GM21576 (cell line): Measurements from ENCODE around the gene PDHX.
A peak's percentile ranks its signal among the peaks of the same experiment; 100 is the strongest.
"Not testable (repeated sequence)": the region's sequence is repeated elsewhere in the genome, so short reads cannot be mapped to it uniquely, and the experiment has no call there.

Source experiments
- ATAC-seq: cut with Tn5 transposase; IDR thresholded peaks from one replicate; pipeline ENCODE4 v1.9.1; 2021; ENCODE audit warnings: mild to moderate bottlenecking, moderate library complexity; ENCODE audit not compliant: unreplicated experiment

Gene PDHX

DNA sequence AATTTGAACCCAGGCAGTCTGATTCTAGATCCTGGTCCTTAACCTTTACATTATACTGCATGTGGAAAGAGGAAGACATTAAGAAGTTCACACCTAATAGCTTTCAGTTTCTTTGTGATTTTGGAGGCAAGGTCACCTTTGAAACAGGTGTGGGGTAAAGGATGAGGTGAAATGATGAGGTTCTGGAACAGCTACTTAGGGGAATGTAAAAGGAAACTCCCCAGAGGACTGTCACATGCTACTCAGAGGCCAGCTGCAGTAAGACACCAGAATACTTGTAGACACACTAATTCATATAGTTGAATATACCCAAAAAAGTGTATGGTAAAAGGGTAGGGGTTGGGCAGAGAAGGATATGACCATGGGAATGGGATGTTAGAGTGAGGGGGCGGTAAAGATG, 5.6 kb upstream of the PDHX start:
- peak; percentile 66 for ATAC-seq

DNA sequence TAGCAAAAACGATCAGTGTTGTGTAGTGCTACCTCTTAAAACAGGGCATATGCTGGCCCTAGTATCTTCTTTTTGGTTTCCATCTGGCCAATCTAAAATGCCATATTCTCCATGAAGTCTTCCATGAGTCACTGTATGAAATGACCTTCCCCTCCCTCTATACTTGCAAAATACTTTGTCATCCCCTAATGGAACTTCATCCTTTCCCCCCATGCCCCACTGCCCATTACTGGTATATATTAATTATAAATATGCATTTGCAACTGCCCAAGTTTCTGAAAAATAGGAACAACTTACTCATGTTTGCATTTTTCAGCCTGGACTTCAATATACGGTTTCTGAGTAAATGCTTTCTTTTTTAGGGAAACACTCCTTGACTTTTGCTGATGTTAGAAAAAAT, 4.7 kb upstream of the PDHX start:
- no peak for ATAC-seq

DNA sequence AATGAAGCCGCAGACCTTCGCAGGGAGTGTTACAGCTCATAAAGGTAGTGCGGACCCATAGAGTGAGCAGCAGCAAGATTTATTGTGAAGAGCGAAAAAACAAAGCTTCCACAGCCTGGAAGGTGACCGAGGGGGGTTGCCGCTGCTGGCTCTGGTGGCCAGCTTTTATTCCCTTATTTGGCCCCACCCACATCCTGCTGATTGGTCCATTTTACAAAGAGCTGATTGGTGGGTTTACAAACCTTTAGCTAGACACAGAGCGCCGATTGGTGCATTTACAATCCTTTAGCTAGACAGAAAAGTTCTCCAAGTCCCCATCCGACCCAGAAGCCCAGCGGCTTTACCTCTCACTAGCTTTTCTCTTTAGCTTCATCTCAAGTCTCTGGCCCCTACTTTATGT, 2.9 kb upstream of the PDHX start:
- not testable (repeated sequence) for ATAC-seq

DNA sequence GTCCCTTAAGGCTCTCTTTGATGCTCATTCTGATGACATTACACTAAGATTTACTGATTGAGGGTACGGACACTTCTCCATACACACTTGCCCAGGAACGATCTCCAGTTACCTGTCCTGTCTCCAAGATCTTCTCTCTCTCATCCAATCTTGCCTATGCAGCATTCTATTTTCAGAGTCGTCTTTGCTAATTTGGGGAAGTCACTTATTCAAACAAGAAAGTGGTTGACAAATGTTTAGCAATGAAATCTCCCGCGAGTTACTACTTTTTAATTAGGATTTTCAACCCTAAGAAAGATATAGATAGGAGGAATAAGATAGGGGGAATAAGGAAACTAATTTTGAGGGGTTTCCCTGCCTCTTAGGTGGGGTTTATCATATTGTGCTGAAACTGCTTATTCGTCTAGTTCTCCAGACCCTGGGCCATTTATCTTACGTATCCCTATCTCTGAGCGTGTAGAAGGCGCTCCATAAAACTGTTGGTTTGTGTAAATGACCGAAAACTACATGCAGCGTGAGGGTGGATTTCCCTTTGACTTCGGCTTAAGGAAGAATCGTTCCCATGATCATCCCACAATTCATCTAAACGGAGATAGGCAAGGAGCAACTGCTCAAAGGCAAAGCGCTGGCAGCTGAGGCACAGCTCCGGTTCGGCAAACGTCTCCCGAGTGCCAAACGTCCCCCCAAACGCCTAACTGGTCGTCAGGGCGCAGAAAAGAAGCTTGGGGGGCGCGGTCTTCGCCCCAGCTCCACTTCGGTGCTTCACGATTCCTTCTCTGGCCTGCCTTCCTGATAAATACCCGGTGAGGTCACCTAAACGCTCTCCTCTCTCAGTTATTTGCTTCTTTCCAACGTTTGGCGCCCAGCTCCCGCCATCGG, 1.0 kb upstream of the PDHX start:
- ATAC-seq, result peak; percentile 4

DNA sequence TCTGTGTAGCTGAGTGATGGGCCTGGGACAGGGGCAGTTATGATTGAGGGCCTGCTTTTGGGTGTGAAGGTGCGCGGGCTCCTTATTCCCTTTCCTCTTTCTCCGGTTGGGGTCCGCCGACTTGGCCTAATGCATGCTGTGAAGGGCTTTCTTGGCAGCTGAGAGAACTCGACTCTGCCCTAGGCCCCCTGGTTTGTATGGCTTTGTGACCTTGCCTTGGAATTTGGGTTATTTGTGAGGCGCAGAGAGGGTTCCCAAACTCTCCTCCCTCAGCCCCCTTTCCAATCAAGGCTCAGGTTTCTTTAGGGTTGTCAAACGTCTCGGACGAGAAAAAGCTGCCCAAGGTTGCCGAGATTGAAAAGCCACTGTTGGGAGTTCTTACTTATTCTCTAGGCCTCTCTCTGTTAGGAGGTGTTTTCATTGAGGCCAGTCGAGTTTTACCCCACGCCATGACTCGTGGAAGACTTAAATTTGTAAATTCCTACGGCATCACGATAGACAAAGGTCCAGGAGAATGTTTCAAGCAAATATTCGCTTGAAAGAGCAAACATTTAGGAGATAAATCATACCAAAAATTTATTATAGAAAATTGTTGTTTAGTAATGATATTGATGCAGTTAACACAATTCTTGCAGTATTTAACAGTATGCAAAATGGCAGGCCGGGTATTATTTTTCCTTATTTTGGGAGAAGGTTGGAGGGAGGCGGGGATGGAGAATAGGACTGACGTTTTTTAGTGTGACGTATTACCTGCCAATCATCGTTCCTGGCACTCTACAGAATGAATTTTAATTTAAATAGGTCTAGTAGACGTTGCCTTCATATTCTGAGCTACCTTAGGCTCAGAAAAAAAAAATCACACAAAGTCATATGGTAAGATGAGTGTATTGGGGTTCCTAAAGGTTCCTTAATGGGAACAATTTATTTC, 689 bp downstream of the PDHX start:
- ATAC-seq, result peak; percentile 25

DNA sequence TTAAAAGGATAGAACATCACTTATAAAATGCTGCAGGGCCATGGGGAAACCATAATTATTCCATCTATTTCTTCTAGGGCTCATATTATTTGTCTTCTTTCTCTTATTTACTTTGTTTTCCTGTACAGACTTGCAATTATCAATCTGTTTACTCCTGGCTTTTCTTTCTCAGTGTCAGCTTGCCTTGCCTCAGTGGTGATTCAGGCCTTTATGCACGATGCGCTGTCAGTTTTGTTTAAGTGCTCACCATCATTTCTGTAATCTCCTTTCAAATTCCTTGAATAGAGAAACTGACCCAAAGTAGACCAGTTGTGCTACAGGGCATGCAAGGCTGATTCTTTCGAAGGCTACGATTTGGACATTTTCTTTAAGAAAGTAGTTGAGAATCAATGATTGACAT, 4.7 kb downstream of the PDHX start:
- ATAC-seq, result no peak

DNA sequence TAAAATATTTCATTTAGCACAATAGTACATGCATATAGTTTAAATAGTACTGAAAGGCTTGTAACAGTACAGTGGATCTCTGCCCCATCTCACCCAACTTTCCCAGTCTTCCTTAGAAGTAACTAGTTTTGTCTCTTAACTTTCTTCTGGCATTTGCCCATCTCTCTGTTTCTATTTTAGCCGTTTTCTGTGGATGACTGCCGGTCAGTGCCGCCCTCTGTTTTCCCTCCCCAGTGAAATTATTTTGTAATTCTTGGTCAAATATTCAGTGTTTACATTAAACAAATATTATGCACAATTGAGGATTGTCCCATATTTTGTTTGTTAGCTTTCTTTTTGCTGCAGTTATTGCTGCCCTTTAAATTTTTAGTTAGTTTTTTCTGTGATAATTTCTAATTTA, 8.3 kb downstream of the PDHX start:
- no peak for ATAC-seq

DNA sequence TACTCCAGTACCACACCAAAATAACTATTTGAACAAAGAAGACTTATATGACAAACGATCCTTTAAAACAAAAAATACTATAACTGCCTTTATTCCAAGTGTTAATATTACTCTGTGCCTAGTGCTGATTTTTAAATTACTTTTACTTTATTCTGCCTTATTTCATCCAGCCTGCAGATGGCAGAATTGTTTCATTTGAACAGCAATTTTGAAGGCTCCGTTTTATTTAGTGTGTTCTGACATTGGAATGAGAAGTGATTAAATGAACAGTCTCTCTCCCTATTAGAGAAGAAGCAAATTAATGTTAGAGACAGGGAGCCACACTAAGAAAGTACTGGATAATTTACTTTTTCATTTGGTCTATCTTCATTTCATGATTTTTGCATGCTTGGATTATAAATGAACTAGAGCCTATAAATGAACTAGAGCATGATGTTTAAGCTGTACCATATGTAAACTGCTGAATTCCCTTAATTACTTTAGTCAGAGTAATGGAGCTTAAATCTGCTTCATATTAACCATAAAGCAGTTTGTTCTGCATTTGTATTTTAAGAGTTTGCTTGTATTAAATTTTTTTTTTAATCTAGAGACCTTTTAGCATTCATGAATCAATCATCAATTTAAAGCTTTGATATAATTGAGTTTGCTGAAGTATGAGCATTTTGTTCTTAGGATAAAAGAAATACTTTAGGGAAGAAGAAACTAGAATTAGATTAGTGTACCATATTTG, 9.8 kb downstream of the PDHX start:
- no peak for ATAC-seq

DNA sequence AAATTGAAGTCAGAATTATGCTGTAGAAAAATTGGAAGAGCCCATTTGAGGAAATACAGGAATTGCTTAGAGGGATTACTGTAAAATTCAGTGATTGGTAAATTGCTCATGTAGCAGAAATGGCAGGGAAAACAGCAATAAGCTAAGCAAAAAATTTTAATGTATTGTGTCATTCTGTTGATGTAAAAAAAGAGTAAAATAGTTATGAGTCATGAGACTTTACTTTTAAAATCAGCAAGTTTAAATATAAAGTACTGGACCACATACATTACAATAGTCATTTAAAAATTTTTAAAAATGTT, 10.4 kb downstream of the PDHX start:
- ATAC-seq, result no peak

DNA sequence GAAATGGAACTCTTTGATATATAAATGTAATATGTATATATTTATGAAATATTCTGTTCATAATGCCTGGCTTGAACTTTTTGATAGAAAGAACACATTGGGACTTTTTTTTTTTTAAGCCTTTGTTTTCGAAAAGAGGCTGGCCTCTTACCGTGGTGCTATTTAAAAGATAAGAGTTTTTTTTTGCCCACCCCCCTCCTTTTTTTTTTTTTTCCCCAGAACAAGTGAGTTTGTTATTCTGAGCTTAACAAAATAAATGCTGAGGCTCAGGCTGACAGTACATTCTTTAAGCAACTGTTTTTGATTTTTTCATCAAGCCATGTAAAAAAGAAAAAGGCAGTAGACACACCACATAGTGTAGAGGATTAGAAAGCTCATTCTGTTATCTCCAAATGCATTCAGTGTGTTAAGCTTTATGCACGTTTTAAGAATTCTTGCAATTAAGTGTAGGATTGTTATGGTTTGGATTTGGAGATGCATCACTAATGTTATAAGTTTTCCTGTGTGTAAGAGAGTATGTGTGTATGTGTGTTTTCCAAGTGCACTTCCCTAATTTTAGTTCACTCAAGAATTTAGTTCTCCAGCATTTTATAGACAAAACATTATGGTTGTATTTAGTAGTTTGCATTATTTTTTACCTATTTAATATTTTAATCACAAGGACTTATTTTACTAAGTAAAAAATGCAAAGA, 12.0 kb downstream of the PDHX start:
- no peak for ATAC-seq

DNA sequence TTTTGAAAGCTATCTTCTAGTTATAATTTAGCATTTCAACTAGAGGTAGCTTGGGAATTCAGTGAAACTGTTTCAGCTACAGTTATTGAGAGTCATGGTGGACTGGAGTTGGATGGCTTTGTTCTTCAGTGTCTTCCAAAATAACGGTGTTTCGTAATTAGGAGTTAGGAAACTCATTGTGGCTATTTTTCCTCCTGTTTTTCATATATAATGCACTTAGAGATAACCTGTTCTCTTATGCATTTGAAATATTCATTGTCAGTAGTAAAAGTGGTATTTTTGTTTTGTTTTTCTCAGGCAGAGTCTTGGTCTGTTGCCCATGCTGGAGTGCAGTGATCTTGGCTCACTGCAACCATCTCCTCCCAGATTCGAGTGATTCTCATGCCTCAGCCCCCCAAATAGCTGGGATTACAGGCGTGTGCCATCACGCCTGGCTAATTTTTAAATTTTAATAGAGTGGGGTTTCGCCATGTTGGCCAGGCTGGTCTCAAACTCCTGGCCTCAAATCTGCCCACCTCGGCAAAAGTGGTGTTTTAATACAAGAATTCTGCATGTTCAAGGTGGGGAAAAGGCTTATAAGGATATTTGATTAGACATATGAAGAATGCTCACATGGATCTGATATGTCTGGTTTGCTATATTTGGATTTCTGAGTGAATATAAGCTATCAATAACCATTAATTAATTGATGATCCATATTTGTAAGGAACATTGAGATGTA, 12.7 kb downstream of the PDHX start:
- ATAC-seq, result no peak

DNA sequence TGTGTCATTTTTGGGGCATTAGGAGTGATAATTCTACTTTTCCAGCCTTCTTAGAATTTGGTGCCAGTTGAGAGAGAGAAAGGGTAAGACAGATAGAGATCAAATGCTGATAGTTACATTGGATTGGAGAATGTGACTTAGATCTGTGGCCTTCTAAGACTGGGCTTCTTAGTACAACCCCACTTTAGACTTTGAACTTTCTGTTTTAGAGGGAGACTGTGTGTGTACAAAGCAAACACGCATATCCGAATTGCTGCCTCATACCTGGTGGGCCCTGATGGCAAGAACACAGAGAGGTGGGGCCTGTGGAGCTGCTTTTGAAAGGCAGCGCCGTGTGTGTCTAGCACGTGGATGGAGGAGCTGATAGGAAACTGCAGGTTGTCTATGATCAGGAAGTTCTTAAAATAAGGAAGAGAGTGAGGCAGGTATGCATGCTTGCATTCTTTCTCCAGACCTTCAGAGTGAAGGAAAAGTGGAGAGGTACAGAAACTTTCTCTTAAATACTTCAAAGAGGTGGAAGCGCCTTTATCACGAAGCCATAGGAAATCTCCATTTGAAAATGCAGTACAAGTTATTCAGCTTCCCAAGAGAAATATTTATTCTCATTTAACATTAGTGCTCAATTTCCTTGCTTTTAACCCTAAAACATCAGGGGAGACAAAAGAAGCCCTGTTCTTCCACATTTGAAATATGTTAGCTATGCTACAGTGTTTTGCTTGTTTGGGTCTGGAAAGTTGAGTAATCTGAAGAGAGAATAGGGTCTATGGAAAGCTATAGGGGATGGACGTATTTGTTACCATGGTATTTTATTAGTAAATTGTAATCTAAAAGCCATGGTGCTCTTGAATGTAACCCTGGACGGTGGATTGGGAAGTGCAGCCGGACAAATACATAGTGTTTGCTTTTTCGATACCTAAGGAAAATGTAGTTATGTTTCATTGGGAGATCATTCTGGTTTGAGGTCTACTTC, 13.7 kb downstream of the PDHX start:
- no peak for ATAC-seq

DNA sequence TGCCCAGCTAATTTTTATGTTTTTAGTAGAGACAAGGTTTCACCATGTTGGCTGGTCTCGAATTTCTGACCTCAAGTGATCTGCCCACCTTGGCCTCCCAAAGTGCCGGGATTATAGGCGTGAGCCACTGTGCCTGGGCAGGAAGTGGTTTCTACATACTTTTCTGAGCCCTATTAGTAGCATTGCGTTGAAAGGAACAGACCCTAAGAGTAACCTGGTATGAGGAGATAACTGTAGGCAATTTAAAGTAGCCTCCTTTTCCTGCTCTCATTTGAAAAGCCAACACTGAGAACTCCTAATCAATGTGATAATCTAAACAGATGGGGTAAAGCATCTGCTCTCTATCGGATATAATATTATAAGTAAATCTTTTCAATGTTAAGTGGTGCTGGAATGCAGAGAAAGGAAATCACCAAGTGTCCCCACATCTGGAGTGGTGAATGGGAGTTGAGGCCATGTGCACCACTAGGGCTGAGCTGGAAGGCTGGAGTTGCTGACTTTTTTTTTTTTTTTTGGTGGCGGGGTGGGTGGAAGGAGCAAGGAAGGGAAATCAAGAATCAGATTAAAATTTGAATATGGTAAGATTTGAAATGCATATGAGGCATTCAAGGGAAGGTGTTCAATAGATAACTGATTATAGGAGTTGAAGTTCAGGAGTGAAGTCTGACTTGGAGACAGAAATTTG, 20.7 kb downstream of the PDHX start:
- ATAC-seq, result no peak

DNA sequence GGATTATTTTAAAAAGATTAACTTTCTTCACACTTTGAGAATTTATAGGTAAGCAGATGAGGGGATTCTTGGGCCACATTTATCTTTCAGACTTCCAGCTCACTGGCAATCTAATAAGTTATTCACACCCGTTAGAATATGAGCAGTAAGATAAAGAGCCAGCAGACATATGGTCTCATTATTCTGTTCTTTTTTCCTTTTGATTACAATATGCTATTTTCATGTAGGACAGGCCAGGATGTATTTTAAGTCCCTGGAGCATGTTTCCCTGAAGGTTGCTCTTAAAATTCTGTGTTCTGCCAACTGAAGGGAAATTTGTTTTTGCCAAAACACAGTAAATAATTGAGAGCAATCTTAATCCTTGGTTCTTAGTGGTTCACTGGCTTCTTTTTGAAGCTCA, 22.2 kb downstream of the PDHX start:
- no peak for ATAC-seq

DNA sequence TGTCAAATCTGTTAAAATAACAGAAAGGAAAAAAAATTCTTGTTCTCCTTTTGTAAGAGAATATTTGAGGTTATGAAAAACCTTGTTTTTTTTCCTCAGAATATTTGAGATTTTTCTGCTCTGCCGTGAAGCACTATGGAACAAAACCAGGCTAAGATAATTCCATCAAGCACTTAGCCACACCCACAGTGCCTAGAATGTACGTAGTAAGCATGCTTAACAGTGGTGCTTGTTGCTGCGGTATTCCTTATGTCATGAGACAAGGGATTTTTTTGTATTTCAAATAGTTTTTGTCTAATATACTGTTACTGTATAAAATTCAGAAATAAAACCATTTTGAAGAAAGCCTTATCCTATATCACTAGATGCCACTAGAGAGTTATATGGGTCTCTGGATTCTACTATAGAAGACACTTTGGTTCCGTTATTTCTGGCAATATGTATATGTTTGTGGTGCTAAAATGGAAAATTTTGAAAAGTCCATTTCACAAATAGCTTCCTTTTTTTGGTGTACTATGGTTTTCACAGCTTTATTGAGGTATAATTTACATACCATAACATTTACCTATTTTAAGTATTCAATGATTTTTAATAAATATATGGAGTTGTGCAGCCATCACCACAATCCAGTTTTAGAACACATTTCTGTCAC, 23.7 kb downstream of the PDHX start:
- ATAC-seq, result no peak

DNA sequence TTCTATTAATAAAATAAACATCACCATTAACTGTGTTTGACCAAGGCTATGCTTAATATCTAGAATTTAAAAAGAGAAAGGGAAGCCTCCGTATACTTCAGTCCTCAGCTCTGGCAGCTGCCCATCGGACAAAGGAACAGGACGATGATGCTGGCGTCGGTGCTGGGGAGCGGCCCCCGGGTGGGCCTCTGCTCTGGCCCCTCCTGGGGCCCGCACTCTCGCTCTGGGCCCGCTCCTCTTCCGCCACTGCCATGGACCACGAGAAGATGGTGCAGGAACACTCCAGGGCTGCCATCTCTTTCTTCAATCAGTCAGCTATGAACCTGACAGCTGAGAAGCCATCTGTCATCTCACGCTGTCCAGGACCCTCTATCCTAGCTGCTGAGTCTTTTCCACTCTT, 25.3 kb downstream of the PDHX start:
- ATAC-seq, result no peak

DNA sequence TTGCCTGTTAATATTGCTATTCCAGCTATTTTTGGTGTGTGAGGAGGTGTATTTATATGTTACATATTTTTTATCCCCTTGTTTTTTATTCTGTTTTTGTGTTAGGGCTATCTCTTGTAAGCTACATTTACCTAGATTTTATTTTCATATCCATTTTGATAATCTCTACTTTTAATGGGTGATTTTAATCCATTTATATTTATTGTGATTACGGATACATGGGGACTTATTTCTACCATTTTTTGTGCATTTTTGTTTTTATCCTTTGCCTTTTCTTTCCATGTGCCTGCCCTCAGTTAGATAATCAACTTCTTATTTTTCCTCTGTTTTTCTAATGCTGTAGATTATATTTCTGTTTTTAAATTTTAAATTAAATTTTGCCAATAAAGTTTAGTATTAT, 28.3 kb downstream of the PDHX start:
- ATAC-seq, result no peak

DNA sequence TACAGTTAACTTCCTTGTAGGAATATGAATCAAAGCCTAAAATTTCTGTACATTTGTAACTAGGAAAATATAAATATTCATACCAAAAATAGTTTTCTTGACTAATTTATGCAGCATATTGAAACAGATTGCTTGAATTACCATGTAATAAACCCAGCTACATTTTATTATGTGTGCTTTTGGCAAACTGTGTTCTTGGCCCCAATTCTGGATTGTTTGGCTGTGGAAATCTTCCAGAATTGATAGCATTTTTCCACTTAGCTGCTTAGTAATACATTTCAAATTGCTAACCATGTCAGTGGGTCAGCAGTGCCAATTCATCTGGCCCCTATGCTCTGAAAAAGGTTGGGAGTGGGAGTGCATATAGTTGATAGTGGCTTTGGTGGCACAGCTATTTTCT, 32.3 kb downstream of the PDHX start:
- ATAC-seq, result no peak
